Activated CD4-positive, alpha-beta T cell treated with anti-CD3 and anti-CD28 coated beads, Interleukin-2, Interleukin-6, amounts not matched to agents 100 ng/mL and 50 ng/mL, durations not matched to agents 16 hours and 8 hours (primary cell): ENCODE data around the gene TFDP2.
"Not testable (repeated sequence)": the region's sequence is repeated elsewhere in the genome, so short reads cannot be mapped to it uniquely, and the experiment has no call there.

Source experiments
- DNase-seq: peaks from one replicate; pipeline ENCODE4 v3.0.0-alpha.2; 2020

The TFDP2 gene

GRCh38 chr3:142124243-142124642 is 25.1 kb downstream of the TFDP2 start:
- no peak for DNase-seq

DNA sequence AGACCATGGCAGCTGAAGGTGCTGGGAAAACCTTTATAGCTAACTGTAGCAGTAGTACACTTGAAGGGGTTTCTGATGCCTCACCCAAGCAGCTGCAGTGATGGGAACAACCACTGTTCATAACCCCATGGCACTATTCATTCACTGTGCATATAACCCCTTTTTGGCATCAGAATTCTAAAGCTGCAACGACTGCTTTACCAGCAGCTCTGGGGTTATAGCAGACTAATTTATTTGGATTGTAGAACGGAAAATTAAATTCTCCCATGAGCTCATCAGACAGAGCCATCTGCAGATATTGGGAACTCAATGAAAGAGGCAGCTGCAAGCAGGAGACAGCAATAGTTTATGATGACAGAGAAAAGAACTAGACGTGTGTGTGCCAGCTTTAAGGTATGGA is 28.6 kb downstream of the TFDP2 start:
- DNase-seq: no peak

DNA sequence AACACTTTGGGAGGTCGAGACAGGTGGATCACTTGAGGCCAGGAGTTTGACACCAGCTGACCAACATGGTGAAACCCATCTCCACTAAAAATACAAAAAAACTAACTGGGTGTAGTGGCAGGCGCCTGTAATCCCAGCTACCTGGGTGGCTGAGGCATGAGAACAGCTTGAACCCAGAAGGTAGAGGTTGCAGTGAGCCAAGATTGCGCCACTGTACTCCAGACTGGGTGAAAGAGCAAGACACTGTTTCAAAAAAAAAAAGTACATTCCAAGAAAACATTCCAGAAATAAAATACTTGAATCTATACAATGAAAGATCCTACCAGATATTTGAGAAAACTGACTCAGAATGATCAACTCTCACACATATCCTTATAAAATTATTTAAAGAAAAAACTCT is 30.4 kb downstream of the TFDP2 start:
- DNase-seq: no peak

DNA sequence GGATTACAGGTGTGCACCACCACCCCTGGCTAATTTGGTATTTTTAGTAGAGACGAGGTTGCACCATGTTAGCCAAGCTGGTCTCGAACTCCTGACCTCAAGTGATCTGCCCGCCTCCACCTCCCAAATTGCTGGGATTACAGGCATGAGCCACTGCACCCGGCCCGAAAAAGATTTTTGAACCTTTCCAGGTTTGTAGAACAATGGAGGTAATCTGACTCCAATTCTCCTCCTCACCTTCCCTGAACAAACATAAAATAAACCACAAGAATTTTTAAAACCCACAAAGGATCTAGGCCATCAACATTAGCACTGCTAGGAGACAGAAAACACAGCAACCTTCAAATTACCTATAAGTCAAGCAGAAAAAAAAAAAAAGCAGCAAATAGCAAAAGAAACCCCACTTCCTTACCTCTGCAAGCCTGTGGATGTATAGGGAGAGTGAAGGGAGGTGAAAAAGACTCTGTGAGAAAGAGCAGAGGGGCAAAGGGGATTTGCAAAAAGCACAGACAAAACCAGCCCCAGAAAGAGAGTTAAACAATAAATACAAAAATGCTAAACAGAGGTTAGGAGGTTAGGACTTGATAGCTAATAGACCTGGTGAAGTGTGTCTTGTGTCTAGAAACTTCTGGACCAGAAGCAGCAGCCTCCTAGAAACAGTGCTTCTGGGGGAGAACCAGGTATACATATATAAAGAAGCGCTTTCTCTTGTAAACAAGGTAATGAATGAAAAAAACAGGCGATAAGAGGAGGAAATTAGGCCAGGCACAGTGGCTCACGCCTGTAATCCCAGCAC is 32.1 kb downstream of the TFDP2 start:
- no peak for DNase-seq

DNA sequence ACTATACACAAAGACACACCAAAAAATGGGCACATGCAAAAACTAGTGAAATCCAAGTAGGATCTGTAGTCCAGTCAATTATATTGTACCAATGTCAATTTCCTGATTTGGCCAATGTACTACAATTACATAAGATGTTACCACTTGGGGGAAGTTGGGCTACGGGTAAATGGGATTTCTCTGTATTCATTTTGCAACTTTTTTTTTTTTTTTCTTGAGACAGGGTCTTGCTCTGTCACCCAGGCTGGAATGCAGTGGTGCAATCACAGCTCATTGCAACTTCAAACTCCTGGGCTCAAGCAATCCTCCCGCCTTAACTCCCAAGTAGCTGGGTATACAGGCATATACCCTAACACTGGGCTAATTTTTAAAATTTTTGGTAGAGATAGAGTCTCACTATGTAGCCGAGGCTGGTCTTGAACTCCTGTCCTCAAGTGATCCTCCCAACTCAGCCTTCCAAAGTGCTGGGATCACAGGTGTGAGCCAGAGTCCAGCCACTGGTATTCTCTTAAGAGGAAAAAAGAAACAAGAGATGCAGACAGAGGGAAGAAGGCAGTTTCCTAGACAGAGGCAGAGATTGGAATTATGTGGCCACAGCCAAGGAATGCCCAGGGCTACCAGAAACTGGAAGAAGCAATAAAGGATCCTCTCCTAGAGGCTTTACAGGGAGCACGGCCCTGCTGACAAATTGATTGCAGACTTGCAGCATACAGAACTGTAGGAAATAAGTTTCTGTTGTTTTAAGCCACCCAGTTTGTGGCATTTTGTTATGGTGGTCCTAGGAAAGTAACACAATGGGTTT is 33.3 kb downstream of the TFDP2 start:
- DNase-seq: no peak

- no peak for DNase-seq
These were observed 36.7 kb downstream of the TFDP2 start for GRCh38 chr3:142112601-142113000.

- DNase-seq: no peak
These were observed 42.8 kb downstream of the TFDP2 start for GRCh38 chr3:142106548-142106947.

GRCh38 chr3:142105991-142106390 is 43.4 kb downstream of the TFDP2 start:
- DNase-seq: no peak

GRCh38 chr3:142104763-142105162 is 44.6 kb downstream of the TFDP2 start:
- no peak for DNase-seq

- peak; percentile 12 for DNase-seq
These were observed 50.4 kb downstream of the TFDP2 start for GRCh38 chr3:142098964-142099363.

- DNase-seq: no peak
These were observed 52.1 kb downstream of the TFDP2 start for GRCh38 chr3:142097099-142097843.

DNA sequence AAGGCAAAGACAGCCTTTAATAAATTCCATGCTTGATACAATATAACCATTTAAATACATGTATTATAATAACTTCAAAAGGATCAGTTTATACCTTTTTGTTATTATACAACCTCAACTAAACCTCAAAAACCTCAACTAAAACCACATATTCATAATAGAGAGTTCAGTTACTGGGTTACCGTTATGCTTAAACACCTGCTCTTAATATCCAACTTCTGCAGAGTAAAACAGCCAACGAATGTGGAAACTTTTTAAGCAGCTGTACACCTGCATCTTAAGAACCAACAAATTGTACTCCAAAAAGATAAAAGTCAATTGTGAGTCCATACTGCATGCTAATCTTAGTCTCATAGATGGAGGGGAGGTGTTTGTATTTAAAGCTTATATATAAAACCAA is 53.5 kb downstream of the TFDP2 start:
- no peak for DNase-seq

DNA sequence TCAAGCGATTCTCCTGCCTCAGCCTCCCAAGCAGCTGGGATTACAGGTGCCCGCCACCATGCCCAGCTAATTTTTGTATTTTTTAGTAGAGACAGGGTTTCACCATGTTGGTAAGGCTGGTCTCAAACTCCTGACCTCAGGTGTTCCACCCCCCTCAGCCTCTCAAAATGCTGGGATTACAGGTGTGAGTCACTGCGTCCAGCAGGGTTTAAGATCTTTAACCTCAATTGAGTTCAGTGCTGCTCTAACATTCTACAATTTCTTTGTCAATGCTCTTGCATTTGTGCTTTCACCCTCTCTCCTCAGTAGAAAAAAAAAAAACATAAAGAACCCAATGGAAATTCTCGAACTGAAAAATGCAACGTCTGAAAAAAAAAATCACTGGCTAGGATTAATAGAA is 60.4 kb downstream of the TFDP2 start:
- DNase-seq: not testable (repeated sequence)

GRCh38 chr3:142088522-142088921 is 60.8 kb downstream of the TFDP2 start:
- DNase-seq: no peak

GRCh38 chr3:142087676-142088075 is 61.7 kb downstream of the TFDP2 start:
- DNase-seq: no peak

DNA sequence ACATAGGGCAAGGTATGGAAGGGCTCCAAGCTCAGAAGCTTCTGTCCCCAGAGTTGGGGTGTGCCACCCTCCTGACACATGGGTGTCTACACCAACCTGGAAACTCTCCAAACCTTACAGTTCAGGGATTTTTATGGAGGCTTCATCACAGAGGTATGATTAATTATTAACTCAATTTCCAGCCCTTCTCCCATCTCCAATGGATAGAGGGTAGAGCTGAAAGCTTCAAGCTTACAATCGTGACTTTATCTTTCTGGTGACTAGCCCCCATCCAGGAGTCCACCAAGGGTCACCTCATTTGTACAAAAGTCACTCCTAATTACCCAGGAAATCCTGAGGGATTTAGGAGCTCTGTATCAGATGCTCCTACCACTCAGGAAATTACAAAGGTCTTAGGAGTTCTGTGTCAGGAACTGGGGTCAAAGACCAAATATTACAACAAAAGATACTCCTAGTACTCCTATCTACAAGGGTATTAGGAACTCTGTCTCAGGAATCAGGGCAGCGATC is 62.7 kb downstream of the TFDP2 start:
- no peak for DNase-seq

DNA sequence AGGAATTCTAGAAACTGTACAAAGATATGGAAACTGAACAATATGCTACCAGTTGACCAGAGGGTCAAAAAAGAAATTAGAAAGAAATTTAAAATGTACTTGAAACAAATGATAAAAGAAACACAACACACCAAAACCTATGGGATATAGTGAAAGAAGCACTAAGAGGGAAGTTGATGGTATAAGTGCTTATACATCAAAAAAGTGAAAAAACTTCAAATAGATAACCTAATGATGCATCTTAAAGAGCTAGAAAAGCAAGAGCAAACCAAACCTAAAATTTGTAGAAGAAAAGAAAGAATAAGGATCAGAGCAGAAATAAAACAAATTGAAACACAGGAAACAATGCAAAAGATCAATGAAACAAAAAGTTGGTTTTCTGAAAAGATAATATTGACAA is 68.2 kb downstream of the TFDP2 start:
- no peak for DNase-seq

GRCh38 chr3:142077859-142078500 is 71.4 kb downstream of the TFDP2 start:
- no peak for DNase-seq

- no peak for DNase-seq
These were observed 72.0 kb downstream of the TFDP2 start for GRCh38 chr3:142077155-142077858.

- DNase-seq: not testable (repeated sequence)
These were observed 73.7 kb downstream of the TFDP2 start for GRCh38 chr3:142075656-142076055.

GRCh38 chr3:142072816-142073215 is 76.5 kb downstream of the TFDP2 start:
- DNase-seq: no peak

GRCh38 chr3:142065932-142066331 is 83.4 kb downstream of the TFDP2 start:
- no peak for DNase-seq
